ENCODE data around the gene LIPC. TPM values are rescaled to one million over a fixed set of nuclear protein-coding genes. Genes with fewer than 3 reads are reported as not detected.

LIPC gene
- total RNA-seq = under 1 TPM; 0.50 to 0.68 TPM
- long read RNA-seq, partial matches to known transcripts = 0 of 1 reads
- long read RNA-seq, other reads (novel, unspliced or antisense) = 0 of 1 reads

- no peak for DNase-seq
- ATAC-seq = no peak
- intact Hi-C loops (cut with DNase I) = loop anchor here in 1 of 2 donors (10.0 kb wide), 1 partner anchor 323 kb away; no protein-coding TSS in a partner anchor
Observed at GRCh38 chr15:58431221-58432149, at the start of gene LIPC. LIPC (plus strand) TSS chr15:58431991; CDS start chr15:58432033, 42 bp downstream.

- intact Hi-C loops (cut with DNase I) = no loop called here
- DNase-seq (no peak), ATAC-seq (no peak)
Observed at GRCh38 chr15:58383876-58384275, 47.9 kb upstream of the LIPC start.

- ATAC-seq (no peak), DNase-seq (no peak)
- intact Hi-C loops (cut with DNase I) = no loop called here
Observed at GRCh38 chr15:58384667-58385066, 47.1 kb upstream of the LIPC start.

GRCh38 chr15:58386081-58386480, 45.7 kb upstream of the LIPC start:
- DNase-seq (no peak), ATAC-seq (no peak)
- intact Hi-C loops (cut with DNase I) = no loop called here

GRCh38 chr15:58386641-58387040, 45.1 kb upstream of the LIPC start:
- intact Hi-C loops (cut with DNase I) = no loop called here
- DNase-seq = no peak
- no peak for ATAC-seq

GRCh38 chr15:58387130-58387529, 44.7 kb upstream of the LIPC start:
- DNase-seq = no peak
- intact Hi-C loops (cut with DNase I) = no loop called here
- ATAC-seq = no peak

GRCh38 chr15:58388211-58388610, 43.6 kb upstream of the LIPC start:
- intact Hi-C loops (cut with DNase I) = no loop called here
- DNase-seq = no peak

GRCh38 chr15:58390118-58390517, 41.7 kb upstream of the LIPC start:
- intact Hi-C loops (cut with DNase I) = no loop called here
- no peak for DNase-seq
- no peak for ATAC-seq

More at GRCh38 chr15:58388211-58388610, 43.6 kb upstream of the LIPC start:
- ATAC-seq = no peak

- ATAC-seq = no peak
- DNase-seq = no peak
- intact Hi-C loops (cut with DNase I) = no loop called here
Observed at GRCh38 chr15:58390655-58391054, 41.1 kb upstream of the LIPC start.

- DNase-seq (no peak), ATAC-seq (no peak)
- intact Hi-C loops (cut with DNase I) = no loop called here
Observed at GRCh38 chr15:58391088-58391487, 40.7 kb upstream of the LIPC start.

- no peak for DNase-seq
- intact Hi-C loops (cut with DNase I) = no loop called here
- ATAC-seq = no peak
Observed at GRCh38 chr15:58392141-58392540, 39.6 kb upstream of the LIPC start.

GRCh38 chr15:58392611-58393161, 39.1 kb upstream of the LIPC start:
- intact Hi-C loops (cut with DNase I) = no loop called here
- DNase-seq (no peak), ATAC-seq (no peak)

GRCh38 chr15:58393241-58393662, 38.5 kb upstream of the LIPC start:
- intact Hi-C loops (cut with DNase I) = no loop called here
- peak in 1 of 2 donors; percentile 25 for ATAC-seq

GRCh38 chr15:58396181-58396580, 35.6 kb upstream of the LIPC start:
- DNase-seq = no peak
- ATAC-seq = peak in 1 of 2 donors; percentile 64
- intact Hi-C loops (cut with DNase I) = no loop called here

More at GRCh38 chr15:58393241-58393662, 38.5 kb upstream of the LIPC start:
- DNase-seq = no peak

GRCh38 chr15:58398071-58398470, 33.7 kb upstream of the LIPC start:
- intact Hi-C loops (cut with DNase I) = no loop called here
- no peak for DNase-seq
- no peak for ATAC-seq

- DNase-seq (no peak), ATAC-seq (no peak)
- intact Hi-C loops (cut with DNase I) = no loop called here
Observed at GRCh38 chr15:58398643-58399042, 33.1 kb upstream of the LIPC start.

GRCh38 chr15:58399739-58400138, 32.1 kb upstream of the LIPC start:
- DNase-seq = no peak
- ATAC-seq = no peak
- intact Hi-C loops (cut with DNase I) = no loop called here

- DNase-seq (no peak), ATAC-seq (no peak)
- intact Hi-C loops (cut with DNase I) = no loop called here
Observed at GRCh38 chr15:58401276-58401675, 30.5 kb upstream of the LIPC start.

- DNase-seq (peak; percentile 39), ATAC-seq (peak in 1 of 2 donors; percentile 40)
- intact Hi-C loops (cut with DNase I) = no loop called here
Observed at GRCh38 chr15:58401991-58402649, 29.7 kb upstream of the LIPC start.

- ATAC-seq (no peak), DNase-seq (no peak)
- intact Hi-C loops (cut with DNase I) = no loop called here
Observed at GRCh38 chr15:58403581-58403980, 28.2 kb upstream of the LIPC start.
